ENCODE results near the gene NCF1. TPM values are rescaled to one million over a fixed set of nuclear protein-coding genes. Genes with fewer than 3 reads are reported as not detected.
"Not testable (repeated sequence)": the region's sequence is repeated elsewhere in the genome, so short reads cannot be mapped to it uniquely, and the experiment has no call there.

The NCF1 gene
- total RNA-seq, 1 experiment from 2014 or later: 218 TPM

DNA sequence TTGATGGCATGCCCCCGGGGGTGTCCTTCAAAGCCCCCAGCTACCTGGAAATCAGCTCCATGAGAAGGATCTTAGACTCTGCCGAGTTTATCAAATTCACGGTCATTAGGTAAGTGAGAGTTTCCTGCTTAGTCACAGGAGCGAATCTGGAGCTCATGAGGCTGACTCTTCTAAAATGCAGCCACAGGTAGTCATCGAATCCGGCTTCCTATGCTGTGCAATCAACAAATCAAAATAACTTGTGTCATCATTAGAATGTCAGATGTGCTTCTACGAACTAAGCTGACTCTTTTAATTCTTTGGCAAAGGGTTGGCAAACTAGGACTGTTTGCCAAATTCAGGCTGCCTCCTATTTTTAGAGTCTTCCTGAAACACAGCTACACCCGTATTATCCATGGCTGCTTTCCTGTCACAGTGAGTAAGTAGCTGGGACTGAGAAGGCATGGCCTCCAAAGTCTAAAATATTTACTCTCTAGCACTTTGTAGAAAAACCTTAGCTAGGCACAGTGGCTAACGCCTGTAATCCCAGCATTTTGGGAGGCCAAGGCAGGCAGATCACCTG lies 19.8 kb upstream of the NCF1 start:
- not testable (repeated sequence) for H3K27me3 ChIP-seq (ENCODE audit: low read length); H3K4me2 ChIP-seq (ENCODE audit: low read depth, low read length, poor library complexity, severe bottlenecking); DNase-seq; H3K36me3 ChIP-seq (ENCODE audit: insufficient read depth, low read length); H3K9me3 ChIP-seq (ENCODE audit: low read length); H3K4me1 ChIP-seq (ENCODE audit: low read length); H3K9ac ChIP-seq (ENCODE audit: low read length); H3K79me2 ChIP-seq (ENCODE audit: low read length); H3K4me3 ChIP-seq (ENCODE audit: low read length); H3K27ac ChIP-seq (ENCODE audit: low read length); H3K9me2 ChIP-seq (replicated peaks; ENCODE audit: insufficient read depth, low read length); H4K20me1 ChIP-seq (ENCODE audit: insufficient read depth, low read depth, low read length); H2AFZ ChIP-seq (ENCODE audit: low read length)

GRCh38 chr7:74756673-74757072 lies 17.1 kb upstream of the NCF1 start:
- H3K9me3 ChIP-seq (ENCODE audit: low read length); H3K9ac ChIP-seq (ENCODE audit: low read length); H3K4me2 ChIP-seq (ENCODE audit: low read depth, low read length, poor library complexity, severe bottlenecking); H3K36me3 ChIP-seq (ENCODE audit: insufficient read depth, low read length); H4K20me1 ChIP-seq (ENCODE audit: insufficient read depth, low read depth, low read length); H3K4me1 ChIP-seq (ENCODE audit: low read length); H3K27ac ChIP-seq (ENCODE audit: low read length); H2AFZ ChIP-seq (ENCODE audit: low read length); DNase-seq; H3K4me3 ChIP-seq (ENCODE audit: low read length); H3K27me3 ChIP-seq (ENCODE audit: low read length); H3K9me2 ChIP-seq (replicated peaks; ENCODE audit: insufficient read depth, low read length); H3K79me2 ChIP-seq (ENCODE audit: low read length): not testable (repeated sequence)

GRCh38 chr7:74758268-74758667 lies 15.5 kb upstream of the NCF1 start:
- H3K9ac ChIP-seq (ENCODE audit: low read length); H4K20me1 ChIP-seq (ENCODE audit: insufficient read depth, low read depth, low read length); H3K4me2 ChIP-seq (ENCODE audit: low read depth, low read length, poor library complexity, severe bottlenecking); H3K9me3 ChIP-seq (ENCODE audit: low read length); DNase-seq; H3K27me3 ChIP-seq (ENCODE audit: low read length); H3K79me2 ChIP-seq (ENCODE audit: low read length); H3K36me3 ChIP-seq (ENCODE audit: insufficient read depth, low read length); H3K27ac ChIP-seq (ENCODE audit: low read length); H3K4me1 ChIP-seq (ENCODE audit: low read length); H3K4me3 ChIP-seq (ENCODE audit: low read length); H2AFZ ChIP-seq (ENCODE audit: low read length); H3K9me2 ChIP-seq (replicated peaks; ENCODE audit: insufficient read depth, low read length): not testable (repeated sequence)

DNA sequence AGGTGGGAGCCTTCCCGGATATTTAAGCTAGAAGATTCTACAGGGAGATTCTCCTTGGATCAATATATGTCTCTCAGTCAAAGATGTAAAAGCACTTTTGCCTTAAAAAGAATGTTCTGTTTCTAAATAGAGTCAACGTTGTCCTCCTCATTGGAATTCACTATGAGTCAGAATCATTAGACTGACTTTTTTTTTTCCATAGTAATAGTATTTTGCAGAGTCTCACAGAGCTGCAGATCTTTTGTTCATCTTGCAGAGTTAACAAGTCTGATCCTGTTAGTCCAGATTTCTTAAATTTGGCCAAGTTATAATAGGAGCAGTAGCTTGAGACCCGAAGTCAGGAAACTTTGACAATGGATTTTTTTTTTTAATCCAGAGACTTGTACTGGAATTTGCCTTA lies 14.8 kb upstream of the NCF1 start:
- H3K27ac ChIP-seq (ENCODE audit: low read length): not testable (repeated sequence)

GRCh38 chr7:74765205-74765918 lies 8.4 kb upstream of the NCF1 start:
- not testable (repeated sequence) for H4K20me1 ChIP-seq (ENCODE audit: insufficient read depth, low read depth, low read length); H3K4me2 ChIP-seq (ENCODE audit: low read depth, low read length, poor library complexity, severe bottlenecking); H3K9me2 ChIP-seq (replicated peaks; ENCODE audit: insufficient read depth, low read length); H3K79me2 ChIP-seq (ENCODE audit: low read length); H3K4me3 ChIP-seq (ENCODE audit: low read length); H3K9me3 ChIP-seq (ENCODE audit: low read length); H2AFZ ChIP-seq (ENCODE audit: low read length); H3K27me3 ChIP-seq (ENCODE audit: low read length); H3K9ac ChIP-seq (ENCODE audit: low read length); DNase-seq; H3K36me3 ChIP-seq (ENCODE audit: insufficient read depth, low read length); H3K4me1 ChIP-seq (ENCODE audit: low read length); H3K27ac ChIP-seq (ENCODE audit: low read length)

More for the DNA sequence above, 14.8 kb upstream of the NCF1 start:
- H3K9me3 ChIP-seq (ENCODE audit: low read length); H3K27me3 ChIP-seq (ENCODE audit: low read length); H2AFZ ChIP-seq (ENCODE audit: low read length); H3K4me2 ChIP-seq (ENCODE audit: low read depth, low read length, poor library complexity, severe bottlenecking); H3K4me1 ChIP-seq (ENCODE audit: low read length); H3K4me3 ChIP-seq (ENCODE audit: low read length); H4K20me1 ChIP-seq (ENCODE audit: insufficient read depth, low read depth, low read length); H3K36me3 ChIP-seq (ENCODE audit: insufficient read depth, low read length); DNase-seq; H3K9me2 ChIP-seq (replicated peaks; ENCODE audit: insufficient read depth, low read length); H3K9ac ChIP-seq (ENCODE audit: low read length); H3K79me2 ChIP-seq (ENCODE audit: low read length): not testable (repeated sequence)

- H3K4me2 ChIP-seq (ENCODE audit: low read depth, low read length, poor library complexity, severe bottlenecking); H2AFZ ChIP-seq (ENCODE audit: low read length); H3K4me1 ChIP-seq (ENCODE audit: low read length); H3K4me3 ChIP-seq (ENCODE audit: low read length); H3K9me2 ChIP-seq (replicated peaks; ENCODE audit: insufficient read depth, low read length); H3K79me2 ChIP-seq (ENCODE audit: low read length); H3K9me3 ChIP-seq (ENCODE audit: low read length); DNase-seq; H3K36me3 ChIP-seq (ENCODE audit: insufficient read depth, low read length); H3K27me3 ChIP-seq (ENCODE audit: low read length); H3K9ac ChIP-seq (ENCODE audit: low read length); H4K20me1 ChIP-seq (ENCODE audit: insufficient read depth, low read depth, low read length): not testable (repeated sequence)
- H3K27ac ChIP-seq (ENCODE audit: low read length): peak overlapping the region; percentile 80
These were observed 7.3 kb upstream of the NCF1 start for GRCh38 chr7:74766509-74766908.

- H3K4me3 ChIP-seq (ENCODE audit: low read length); H3K4me1 ChIP-seq (ENCODE audit: low read length); H3K79me2 ChIP-seq (ENCODE audit: low read length); H3K4me2 ChIP-seq (ENCODE audit: low read depth, low read length, poor library complexity, severe bottlenecking); H2AFZ ChIP-seq (ENCODE audit: low read length); H3K36me3 ChIP-seq (ENCODE audit: insufficient read depth, low read length); H3K9me3 ChIP-seq (ENCODE audit: low read length); H3K9me2 ChIP-seq (replicated peaks; ENCODE audit: insufficient read depth, low read length); H4K20me1 ChIP-seq (ENCODE audit: insufficient read depth, low read depth, low read length); H3K27me3 ChIP-seq (ENCODE audit: low read length): not testable (repeated sequence)
- DNase-seq: peak; percentile 41
- 0 out of 2 replicates have a peak overlapping the region, but pooled peaks have one; percentile 45 for H3K9ac ChIP-seq (ENCODE audit: low read length)
- peak overlapping the region; percentile 80 for H3K27ac ChIP-seq (ENCODE audit: low read length)
These were observed 6.8 kb upstream of the NCF1 start for GRCh38 chr7:74766991-74767390.

- H3K9me3 ChIP-seq (ENCODE audit: low read length); H3K4me1 ChIP-seq (ENCODE audit: low read length); H3K79me2 ChIP-seq (ENCODE audit: low read length); H3K27ac ChIP-seq (ENCODE audit: low read length); H3K27me3 ChIP-seq (ENCODE audit: low read length); H3K9ac ChIP-seq (ENCODE audit: low read length); H3K9me2 ChIP-seq (replicated peaks; ENCODE audit: insufficient read depth, low read length); H3K4me3 ChIP-seq (ENCODE audit: low read length); H3K36me3 ChIP-seq (ENCODE audit: insufficient read depth, low read length); DNase-seq; H4K20me1 ChIP-seq (ENCODE audit: insufficient read depth, low read depth, low read length); H2AFZ ChIP-seq (ENCODE audit: low read length); H3K4me2 ChIP-seq (ENCODE audit: low read depth, low read length, poor library complexity, severe bottlenecking): not testable (repeated sequence)
These were observed 3.7 kb upstream of the NCF1 start for GRCh38 chr7:74770062-74770461.

Data from Karpas-422 (cell line).